ENCODE measurements around the gene EYS.

Gene EYS

DNA sequence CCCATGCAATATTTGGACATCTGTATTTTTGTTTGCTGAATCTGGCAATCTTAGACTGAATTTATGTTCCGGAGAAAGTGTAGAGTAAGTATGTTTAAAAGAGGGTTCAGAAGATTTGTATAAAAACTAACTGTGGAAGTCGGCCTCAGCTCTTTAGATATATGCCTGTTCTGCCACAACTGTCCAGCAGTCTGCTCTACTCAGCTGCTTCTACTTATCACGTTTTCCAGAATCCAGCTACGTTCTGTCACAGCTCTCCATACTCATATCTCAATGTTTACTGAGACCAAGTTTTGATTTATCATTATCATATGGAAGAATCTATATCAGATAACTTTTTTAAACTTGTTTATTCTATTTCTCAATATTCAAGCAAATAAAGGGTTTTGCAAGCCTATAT, 721.3 kb downstream of the EYS start:
- ChIA-PET POLR2A (no interaction called here), CTCF (no interaction called here)
- DNase-seq: no peak
- WGBS (ENCODE audit: insufficient coverage): 100% methylated on average over 3 of the region's 4 CpGs
- no peaks in the 10 kb centered on the region for H3K36me3 ChIP-seq (ENCODE audit: control insufficient read depth in 4 of 4, insufficient read depth in 4 of 4, low read length in 3 of 4)
- H3K4me1 ChIP-seq (ENCODE audit: control extremely low read depth in 1 of 4, control insufficient read depth in 4 of 4, insufficient read depth in 4 of 4, low read length in 3 of 4): no peaks in the 10 kb centered on the region
- H3K27ac ChIP-seq (ENCODE audit: insufficient read depth in 1 of 2, low read depth in 1 of 2, low read length in 2 of 2, poor library complexity in 1 of 2, severe bottlenecking in 2 of 2): no peak overlapping the region
- H3K27me3 ChIP-seq (replicated peaks in 2 of 5; ENCODE audit: control insufficient read depth in 4 of 5, insufficient read depth in 5 of 5, low read length in 4 of 5): no peaks in the 10 kb centered on the region
- no peak overlapping the region for H3K4me3 ChIP-seq (ENCODE audit: control insufficient read depth in 1 of 7, extremely low read depth in 1 of 7, insufficient read depth in 4 of 7, low read depth in 2 of 7, low read length in 6 of 7)
- no peaks in the 10 kb centered on the region for H3K9me3 ChIP-seq (ENCODE audit: control extremely low read depth in 1 of 5, control insufficient read depth in 4 of 5, insufficient read depth in 2 of 5, low read depth in 1 of 5, low read length in 4 of 5)

DNA sequence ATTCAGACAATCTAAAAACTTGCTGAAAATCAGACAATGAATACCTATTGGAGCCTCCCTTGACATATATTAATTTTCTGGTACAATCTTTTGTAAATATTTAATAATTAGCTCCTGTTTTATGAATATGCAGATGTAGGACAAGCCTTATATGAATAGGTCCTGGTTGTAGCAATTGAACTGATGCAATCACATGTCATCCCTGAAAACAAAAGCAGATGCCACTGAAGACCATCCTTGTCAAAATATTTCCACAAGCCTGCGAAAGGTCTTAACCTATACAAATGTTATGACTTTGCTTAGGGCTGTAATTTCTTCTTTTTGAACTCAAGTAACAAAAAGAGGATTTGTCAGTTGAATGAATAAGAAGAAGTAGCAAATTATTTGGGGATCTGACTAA, 722.1 kb downstream of the EYS start:
- Histone ChIP-seq H3K4me3 (ENCODE audit: control insufficient read depth in 1 of 7, extremely low read depth in 1 of 7, insufficient read depth in 4 of 7, low read depth in 2 of 7, low read length in 6 of 7) (no peak overlapping the region), H3K9me3 (ENCODE audit: control extremely low read depth in 1 of 5, control insufficient read depth in 4 of 5, insufficient read depth in 2 of 5, low read depth in 1 of 5, low read length in 4 of 5) (no peaks in the 10 kb centered on the region), H3K4me1 (ENCODE audit: control extremely low read depth in 1 of 4, control insufficient read depth in 4 of 4, insufficient read depth in 4 of 4, low read length in 3 of 4) (no peaks in the 10 kb centered on the region), H3K27ac (ENCODE audit: insufficient read depth in 1 of 2, low read depth in 1 of 2, low read length in 2 of 2, poor library complexity in 1 of 2, severe bottlenecking in 2 of 2) (no peak overlapping the region), H3K36me3 (ENCODE audit: control insufficient read depth in 4 of 4, insufficient read depth in 4 of 4, low read length in 3 of 4) (no peaks in the 10 kb centered on the region), H3K27me3 (replicated peaks in 2 of 5; ENCODE audit: control insufficient read depth in 4 of 5, insufficient read depth in 5 of 5, low read length in 4 of 5) (no peaks in the 10 kb centered on the region)
- POLR2A ChIA-PET: no interaction called here
- CTCF ChIA-PET: no interaction called here
- no CpG with 5 or more reads among the region's 1 CpG for WGBS (ENCODE audit: insufficient coverage)
- no peak for DNase-seq

DNA sequence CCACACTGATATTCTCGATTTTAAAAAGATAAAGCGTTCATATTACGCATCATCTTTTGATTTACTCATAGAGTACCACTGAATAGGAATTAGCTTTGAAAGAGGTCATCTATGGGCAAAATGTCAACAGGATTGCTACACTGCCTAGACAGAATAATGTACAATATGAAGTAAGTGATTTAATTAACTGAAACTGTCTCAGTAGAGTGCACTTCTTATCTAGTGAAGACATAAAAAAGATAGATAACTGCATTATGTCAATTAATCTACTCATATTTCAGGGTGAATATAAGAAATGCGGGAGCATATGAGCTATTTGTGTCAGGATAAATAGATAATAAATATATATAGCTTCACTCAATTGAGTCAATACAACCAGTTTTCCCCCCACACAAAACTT, 723.9 kb downstream of the EYS start:
- H3K36me3 ChIP-seq (ENCODE audit: control insufficient read depth in 4 of 4, insufficient read depth in 4 of 4, low read length in 3 of 4): no peaks in the 10 kb centered on the region
- no peaks in the 10 kb centered on the region for H3K9me3 ChIP-seq (ENCODE audit: control extremely low read depth in 1 of 5, control insufficient read depth in 4 of 5, insufficient read depth in 2 of 5, low read depth in 1 of 5, low read length in 4 of 5)
- no CpG with 5 or more reads among the region's 4 CpGs for WGBS (ENCODE audit: insufficient coverage)
- DNase-seq: no peak
- CTCF ChIA-PET: no interaction called here
- POLR2A ChIA-PET: no interaction called here
- no peaks in the 10 kb centered on the region for H3K27me3 ChIP-seq (replicated peaks in 2 of 5; ENCODE audit: control insufficient read depth in 4 of 5, insufficient read depth in 5 of 5, low read length in 4 of 5)
- no peaks in the 10 kb centered on the region for H3K4me1 ChIP-seq (ENCODE audit: control extremely low read depth in 1 of 4, control insufficient read depth in 4 of 4, insufficient read depth in 4 of 4, low read length in 3 of 4)
- no peak overlapping the region for H3K27ac ChIP-seq (ENCODE audit: insufficient read depth in 1 of 2, low read depth in 1 of 2, low read length in 2 of 2, poor library complexity in 1 of 2, severe bottlenecking in 2 of 2)
- no peak overlapping the region for H3K4me3 ChIP-seq (ENCODE audit: control insufficient read depth in 1 of 7, extremely low read depth in 1 of 7, insufficient read depth in 4 of 7, low read depth in 2 of 7, low read length in 6 of 7)

DNA sequence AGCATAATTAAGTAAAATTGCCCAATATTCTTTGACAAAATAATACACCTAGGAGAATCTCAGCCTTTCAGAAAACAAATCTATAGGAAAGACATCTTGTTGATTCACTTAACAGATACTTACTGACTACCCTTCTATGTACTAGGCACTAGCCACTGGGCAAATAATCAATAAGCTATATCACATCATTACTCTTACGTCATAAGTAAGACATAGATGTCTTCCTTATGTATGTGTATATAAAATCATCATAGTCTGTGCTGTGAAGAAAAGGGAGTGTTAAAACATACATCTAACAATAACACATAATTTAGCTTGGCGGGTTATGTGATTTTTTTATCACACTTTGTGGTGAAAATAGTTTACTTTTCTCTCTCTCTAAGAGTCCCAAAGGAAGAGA, 733.9 kb downstream of the EYS start:
- WGBS (ENCODE audit: insufficient coverage): no CpG with 5 or more reads among the region's 2 CpGs
- CTCF ChIA-PET: no interaction called here
- no peak overlapping the region for H3K4me3 ChIP-seq (ENCODE audit: control insufficient read depth in 1 of 7, extremely low read depth in 1 of 7, insufficient read depth in 4 of 7, low read depth in 2 of 7, low read length in 6 of 7)
- no peaks in the 10 kb centered on the region for H3K27me3 ChIP-seq (replicated peaks in 2 of 5; ENCODE audit: control insufficient read depth in 4 of 5, insufficient read depth in 5 of 5, low read length in 4 of 5)
- POLR2A ChIA-PET: no interaction called here
- no peaks in the 10 kb centered on the region for H3K4me1 ChIP-seq (ENCODE audit: control extremely low read depth in 1 of 4, control insufficient read depth in 4 of 4, insufficient read depth in 4 of 4, low read length in 3 of 4)
- peaks cover 0 to 2% (median 0%) of the 10 kb centered on the region in 5 experiments for H3K9me3 ChIP-seq (ENCODE audit: control extremely low read depth in 1 of 5, control insufficient read depth in 4 of 5, insufficient read depth in 2 of 5, low read depth in 1 of 5, low read length in 4 of 5)
- no peaks in the 10 kb centered on the region for H3K36me3 ChIP-seq (ENCODE audit: control insufficient read depth in 4 of 4, insufficient read depth in 4 of 4, low read length in 3 of 4)
- H3K27ac ChIP-seq (ENCODE audit: insufficient read depth in 1 of 2, low read depth in 1 of 2, low read length in 2 of 2, poor library complexity in 1 of 2, severe bottlenecking in 2 of 2): no peak overlapping the region
- no peak for DNase-seq

DNA sequence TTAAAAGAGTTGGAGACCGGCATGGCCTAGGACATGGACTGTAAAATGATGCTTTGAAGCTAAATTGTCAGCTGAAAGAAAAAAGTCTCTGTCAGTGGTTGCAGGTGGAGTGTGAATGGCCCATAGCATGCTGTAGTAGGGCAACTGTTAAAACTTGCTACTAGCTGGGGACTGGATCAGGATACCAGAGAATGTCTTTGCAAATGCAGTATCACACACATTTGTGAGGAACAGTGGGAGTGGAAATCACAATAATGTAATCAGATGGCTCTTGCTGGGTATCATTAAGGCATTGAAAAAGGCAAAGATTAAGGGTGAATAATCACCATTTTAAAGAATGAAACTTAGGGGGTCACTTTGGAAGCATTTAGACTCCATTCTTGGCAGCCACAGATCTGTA, 737.9 kb downstream of the EYS start:
- Histone ChIP-seq H3K36me3 (ENCODE audit: control insufficient read depth in 4 of 4, insufficient read depth in 4 of 4, low read length in 3 of 4) (no peaks in the 10 kb centered on the region), H3K9me3 (ENCODE audit: control extremely low read depth in 1 of 5, control insufficient read depth in 4 of 5, insufficient read depth in 2 of 5, low read depth in 1 of 5, low read length in 4 of 5) (no peaks in the 10 kb centered on the region), H3K27me3 (replicated peaks in 2 of 5; ENCODE audit: control insufficient read depth in 4 of 5, insufficient read depth in 5 of 5, low read length in 4 of 5) (no peaks in the 10 kb centered on the region), H3K4me1 (ENCODE audit: control extremely low read depth in 1 of 4, control insufficient read depth in 4 of 4, insufficient read depth in 4 of 4, low read length in 3 of 4) (no peaks in the 10 kb centered on the region), H3K4me3 (ENCODE audit: control insufficient read depth in 1 of 7, extremely low read depth in 1 of 7, insufficient read depth in 4 of 7, low read depth in 2 of 7, low read length in 6 of 7) (no peak overlapping the region), H3K27ac (ENCODE audit: insufficient read depth in 1 of 2, low read depth in 1 of 2, low read length in 2 of 2, poor library complexity in 1 of 2, severe bottlenecking in 2 of 2) (no peak overlapping the region)
- DNase-seq: no peak
- 100% methylated on average over 1 of the region's 1 CpG for WGBS (ENCODE audit: insufficient coverage)
- ChIA-PET POLR2A (no interaction called here), CTCF (no interaction called here)

DNA sequence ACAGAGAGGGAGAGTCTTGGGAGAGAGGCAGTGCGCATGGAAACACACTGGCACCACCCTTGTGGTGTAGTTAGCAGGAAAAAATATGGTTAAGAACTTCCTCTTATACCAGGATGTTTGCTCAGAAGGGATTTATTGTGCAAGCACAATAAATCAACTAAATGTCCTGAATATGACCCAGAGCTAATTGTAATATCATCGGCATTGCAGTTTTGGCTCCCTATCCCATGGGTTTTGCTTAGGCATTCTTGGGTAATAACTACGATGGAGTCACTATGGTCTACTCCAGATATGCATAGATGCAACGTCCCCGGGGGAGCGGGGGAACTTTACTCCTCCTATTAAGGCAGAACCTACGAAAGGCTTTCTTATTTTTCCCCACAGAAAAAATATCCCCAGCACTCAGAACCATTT, 751.6 kb downstream of the EYS start:
- peaks cover 0 to 18% (median 5%) of the 10 kb centered on the region in 4 experiments for H3K4me1 ChIP-seq (ENCODE audit: control extremely low read depth in 1 of 4, control insufficient read depth in 4 of 4, insufficient read depth in 4 of 4, low read length in 3 of 4)
- H3K4me3 ChIP-seq (ENCODE audit: control insufficient read depth in 1 of 7, extremely low read depth in 1 of 7, insufficient read depth in 4 of 7, low read depth in 2 of 7, low read length in 6 of 7): peak overlapping the region in 3 of 7 experiments; percentile 13 to 40 (median 14)
- POLR2A ChIA-PET: no interaction called here
- H3K27ac ChIP-seq (ENCODE audit: insufficient read depth in 1 of 2, low read depth in 1 of 2, low read length in 2 of 2, poor library complexity in 1 of 2, severe bottlenecking in 2 of 2): no peak overlapping the region
- H3K36me3 ChIP-seq (ENCODE audit: control insufficient read depth in 4 of 4, insufficient read depth in 4 of 4, low read length in 3 of 4): no peaks in the 10 kb centered on the region
- no peaks in the 10 kb centered on the region for H3K27me3 ChIP-seq (replicated peaks in 2 of 5; ENCODE audit: control insufficient read depth in 4 of 5, insufficient read depth in 5 of 5, low read length in 4 of 5)
- peak; percentile 75 to 93 (median 87) for DNase-seq
- H3K9me3 ChIP-seq (ENCODE audit: control extremely low read depth in 1 of 5, control insufficient read depth in 4 of 5, insufficient read depth in 2 of 5, low read depth in 1 of 5, low read length in 4 of 5): no peaks in the 10 kb centered on the region
- CTCF ChIA-PET: no interaction called here
- 12% methylated on average over 3 of the region's 7 CpGs for WGBS (ENCODE audit: insufficient coverage)

DNA sequence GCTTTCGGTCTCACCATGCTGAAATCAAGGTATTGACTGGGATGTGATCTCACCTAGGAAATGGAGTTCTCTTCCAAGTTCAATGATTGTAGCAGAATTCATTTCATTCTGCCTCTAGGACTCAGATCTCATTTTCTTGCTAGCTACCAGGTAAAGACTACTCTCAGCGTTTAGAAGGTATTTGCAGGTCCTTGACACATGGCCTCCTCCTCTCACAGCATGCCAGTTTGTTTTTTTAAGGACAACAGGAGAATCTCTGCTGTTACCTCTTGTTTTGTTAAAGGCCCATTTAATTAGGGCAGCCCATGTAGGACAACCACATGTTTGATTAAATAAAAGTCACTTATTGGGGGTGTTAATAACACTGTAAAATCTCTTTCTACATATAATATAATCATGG, 757.8 kb downstream of the EYS start:
- ChIA-PET CTCF (no interaction called here), POLR2A (no interaction called here)

DNA sequence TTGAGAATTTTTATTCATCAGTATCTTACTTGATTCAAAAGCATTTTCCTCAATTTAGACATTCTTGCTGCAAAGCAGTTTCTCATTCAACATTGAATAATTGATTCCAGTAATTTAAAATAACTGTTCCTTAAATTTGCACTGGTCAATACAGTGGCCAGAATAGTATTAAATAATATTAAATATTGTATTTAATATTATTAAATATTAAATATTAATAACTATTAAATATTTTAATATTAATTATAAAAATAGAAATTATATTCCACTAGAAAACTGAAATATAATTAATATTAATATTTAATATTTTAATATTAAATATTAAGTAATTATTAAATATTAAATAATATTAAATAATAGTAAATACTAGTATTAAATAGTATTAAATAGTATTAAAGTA, 758.8 kb downstream of the EYS start:
- Histone ChIP-seq H3K4me1 (ENCODE audit: control extremely low read depth in 1 of 4, control insufficient read depth in 4 of 4, insufficient read depth in 4 of 4, low read length in 3 of 4) (no peaks in the 10 kb centered on the region), H3K4me3 (ENCODE audit: control insufficient read depth in 1 of 7, extremely low read depth in 1 of 7, insufficient read depth in 4 of 7, low read depth in 2 of 7, low read length in 6 of 7) (no peak overlapping the region), H3K27ac (ENCODE audit: insufficient read depth in 1 of 2, low read depth in 1 of 2, low read length in 2 of 2, poor library complexity in 1 of 2, severe bottlenecking in 2 of 2) (no peak overlapping the region), H3K9me3 (ENCODE audit: control extremely low read depth in 1 of 5, control insufficient read depth in 4 of 5, insufficient read depth in 2 of 5, low read depth in 1 of 5, low read length in 4 of 5) (no peaks in the 10 kb centered on the region), H3K27me3 (replicated peaks in 2 of 5; ENCODE audit: control insufficient read depth in 4 of 5, insufficient read depth in 5 of 5, low read length in 4 of 5) (no peaks in the 10 kb centered on the region), H3K36me3 (ENCODE audit: control insufficient read depth in 4 of 4, insufficient read depth in 4 of 4, low read length in 3 of 4) (no peaks in the 10 kb centered on the region)
- CTCF ChIA-PET: no interaction called here
- no peak for DNase-seq
- POLR2A ChIA-PET: no interaction called here

More for the DNA sequence above, 757.8 kb downstream of the EYS start:
- Histone ChIP-seq H3K27me3 (replicated peaks in 2 of 5; ENCODE audit: control insufficient read depth in 4 of 5, insufficient read depth in 5 of 5, low read length in 4 of 5) (no peaks in the 10 kb centered on the region), H3K4me3 (ENCODE audit: control insufficient read depth in 1 of 7, extremely low read depth in 1 of 7, insufficient read depth in 4 of 7, low read depth in 2 of 7, low read length in 6 of 7) (no peak overlapping the region), H3K36me3 (ENCODE audit: control insufficient read depth in 4 of 4, insufficient read depth in 4 of 4, low read length in 3 of 4) (no peaks in the 10 kb centered on the region), H3K27ac (ENCODE audit: insufficient read depth in 1 of 2, low read depth in 1 of 2, low read length in 2 of 2, poor library complexity in 1 of 2, severe bottlenecking in 2 of 2) (no peak overlapping the region), H3K9me3 (ENCODE audit: control extremely low read depth in 1 of 5, control insufficient read depth in 4 of 5, insufficient read depth in 2 of 5, low read depth in 1 of 5, low read length in 4 of 5) (no peaks in the 10 kb centered on the region), H3K4me1 (ENCODE audit: control extremely low read depth in 1 of 4, control insufficient read depth in 4 of 4, insufficient read depth in 4 of 4, low read length in 3 of 4) (no peaks in the 10 kb centered on the region)
- WGBS (ENCODE audit: insufficient coverage): 92% methylated on average over 1 of the region's 2 CpGs
- DNase-seq: no peak
